ENCODE data around the gene CREBZF. TPM values are rescaled to one million over a fixed set of nuclear protein-coding genes. Genes with fewer than 3 reads are reported as not detected.
"Not testable (repeated sequence)": the region's sequence is repeated elsewhere in the genome, so short reads cannot be mapped to it uniquely, and the experiment has no call there.

CREBZF gene
- total RNA-seq, 2 donors from 2014 or later: 37.1 to 40.0 TPM

DNA sequence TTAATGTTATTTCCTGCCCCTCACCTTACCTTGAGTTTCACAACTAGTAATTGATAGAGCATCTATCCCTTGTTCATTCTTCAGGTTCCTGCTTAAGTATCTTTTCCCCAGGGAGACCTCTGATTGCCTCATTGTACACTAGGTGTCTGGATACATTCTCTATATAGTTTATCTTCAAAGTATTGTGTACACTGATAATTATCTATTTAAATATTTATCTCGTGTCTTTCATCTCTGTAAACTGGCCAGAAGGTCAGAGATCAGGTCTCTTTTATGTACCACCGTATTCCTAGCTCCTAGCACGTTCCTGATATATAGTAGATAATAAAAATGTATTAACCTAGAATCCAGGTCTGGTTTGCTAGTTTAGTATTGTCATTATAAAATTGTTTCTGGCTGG lies 30.2 kb downstream of the CREBZF start:
- intact Hi-C loops (cut with DNase I, micrococcal nuclease): no loop called here
- ATAC-seq (no peak), DNase-seq (no peak)

DNA sequence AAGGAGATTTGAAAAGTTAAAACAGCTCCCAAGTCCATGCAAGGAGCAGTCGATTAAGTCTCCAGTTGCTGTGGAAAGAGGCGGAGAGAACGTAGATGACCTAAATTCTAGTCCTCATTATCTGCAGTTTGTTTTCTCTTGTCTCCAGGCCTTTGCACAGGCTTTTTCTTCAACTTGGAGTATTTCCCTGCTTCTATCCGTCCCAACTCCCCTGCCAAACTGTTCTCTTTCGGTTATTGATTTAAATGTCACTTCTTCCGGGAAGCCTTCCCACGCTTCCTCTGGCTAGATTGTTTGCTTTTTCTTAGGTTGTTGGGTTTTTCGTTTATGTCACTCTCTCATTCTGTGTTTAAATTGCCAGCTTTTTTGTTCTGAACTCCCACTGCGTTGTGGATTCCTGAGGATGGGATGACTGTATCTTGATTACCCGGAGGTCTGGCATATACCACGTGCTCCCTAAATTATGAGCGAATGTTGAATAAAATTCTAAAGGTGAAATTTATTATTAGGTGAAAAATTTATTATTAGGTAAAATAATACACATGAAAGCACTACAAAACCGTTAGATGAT lies 36.1 kb downstream of the CREBZF start:
- intact Hi-C loops (cut with DNase I, micrococcal nuclease): no loop called here
- DNase-seq: peak in 1 of 2 donors; percentile 11

DNA sequence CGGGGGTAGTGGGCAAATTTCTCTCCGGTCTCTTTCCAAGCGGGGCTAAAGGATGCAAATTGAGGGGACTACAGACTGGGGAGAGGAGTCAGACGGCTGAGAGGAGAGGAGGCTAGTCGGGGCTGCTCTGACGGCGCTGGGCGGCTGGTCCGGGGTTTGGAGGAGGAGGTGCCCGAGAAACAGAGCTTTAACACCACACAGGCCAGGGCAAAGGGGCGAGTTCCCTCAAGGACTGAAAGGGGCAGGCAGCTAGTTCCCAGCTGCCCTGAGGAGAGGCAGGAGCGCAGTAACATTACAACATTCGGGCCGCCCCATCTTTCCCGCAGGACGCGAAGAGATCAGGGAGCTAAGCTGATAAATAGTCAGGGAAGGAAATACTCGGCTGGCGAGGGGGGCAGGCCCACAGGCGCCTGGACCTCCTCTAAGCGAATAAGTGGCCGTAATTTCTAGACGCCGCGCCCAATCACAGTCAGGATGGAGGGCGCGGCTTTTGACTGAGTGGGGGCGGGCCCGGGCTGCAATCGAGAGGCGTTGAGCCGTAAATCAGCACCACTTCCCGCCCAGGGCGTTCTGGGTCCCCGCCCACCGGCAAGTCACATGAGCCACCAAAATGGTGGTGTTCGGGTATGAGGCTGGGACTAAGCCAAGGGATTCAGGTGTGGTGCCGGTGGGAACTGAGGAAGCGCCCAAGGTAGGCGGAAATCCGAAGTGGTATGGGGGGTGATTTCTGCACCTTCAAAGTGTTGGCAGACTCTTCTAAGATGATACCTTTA lies 36.7 kb downstream of the CREBZF start, which contains the start of gene TMEM126B:
TSS of gene TMEM126B (plus strand) at position 596 of the 773 bp plus-strand sequence. CDS start at position 611, 15 bp downstream.
- peak; percentile 98 to 99 for DNase-seq
- intact Hi-C loops (cut with DNase I, micrococcal nuclease): no loop called here
- ATAC-seq: peak; percentile 97

More for the DNA sequence above, 36.1 kb downstream of the CREBZF start:
- peak; percentile 20 for ATAC-seq

DNA sequence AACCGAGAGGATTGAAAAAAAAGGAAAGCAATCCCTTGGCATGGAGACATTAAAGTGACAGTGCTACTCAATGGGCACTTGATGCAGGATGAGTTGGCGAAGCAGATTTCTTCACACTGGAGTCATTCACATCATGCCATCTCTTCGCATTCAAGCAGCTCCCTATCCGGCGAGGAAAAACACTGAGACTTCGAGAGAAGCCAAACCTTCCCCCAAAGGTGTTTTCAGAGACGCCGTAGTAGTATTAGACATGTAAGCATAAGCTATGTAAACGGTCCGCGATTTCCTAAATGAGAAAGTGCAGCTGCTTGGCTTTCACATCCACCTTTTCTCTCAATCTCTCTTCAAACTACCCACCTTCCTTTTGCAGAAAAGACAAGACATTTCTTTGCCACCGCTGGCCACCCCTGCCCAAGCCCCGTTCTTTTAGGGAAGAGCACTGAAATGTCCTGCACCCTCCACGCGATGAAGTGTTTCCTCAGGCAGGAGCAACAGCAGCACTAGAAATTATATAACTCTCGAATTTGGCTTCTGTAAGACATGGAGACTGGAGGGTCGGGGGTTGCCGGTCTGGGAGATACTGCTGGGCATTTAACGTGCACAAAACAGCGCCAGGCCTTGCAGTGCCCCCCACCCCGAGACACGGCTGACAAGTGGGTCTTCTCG lies 37.5 kb downstream of the CREBZF start, which contains the start of gene DLG2:
TSS of gene DLG2 (minus strand) at position 13 of the 666 bp plus-strand sequence.
- ATAC-seq (peak; percentile 12), DNase-seq (no peak)
- intact Hi-C loops (cut with DNase I, micrococcal nuclease): no loop called here

DNA sequence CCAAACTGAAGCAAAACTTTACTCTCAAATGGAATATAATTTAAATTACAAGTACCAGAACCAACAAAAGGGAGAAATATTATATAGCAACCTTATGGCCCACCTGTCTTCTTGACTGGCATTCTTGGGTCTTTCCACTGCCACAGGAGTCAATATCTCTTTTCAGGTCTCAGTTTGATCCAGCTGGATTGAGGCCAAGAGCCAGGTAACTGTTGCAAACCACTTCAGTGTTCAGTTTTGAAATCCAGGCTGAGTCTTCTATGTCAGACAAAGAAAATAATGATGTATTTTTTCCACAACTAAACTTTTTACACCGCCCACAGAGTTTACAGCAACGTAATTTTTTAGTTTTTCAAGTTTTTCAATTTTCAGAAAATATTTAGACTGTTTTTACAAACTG lies 38.4 kb downstream of the CREBZF start:
- DNase-seq (no peak), ATAC-seq (no peak)
- intact Hi-C loops (cut with DNase I, micrococcal nuclease): no loop called here

DNA sequence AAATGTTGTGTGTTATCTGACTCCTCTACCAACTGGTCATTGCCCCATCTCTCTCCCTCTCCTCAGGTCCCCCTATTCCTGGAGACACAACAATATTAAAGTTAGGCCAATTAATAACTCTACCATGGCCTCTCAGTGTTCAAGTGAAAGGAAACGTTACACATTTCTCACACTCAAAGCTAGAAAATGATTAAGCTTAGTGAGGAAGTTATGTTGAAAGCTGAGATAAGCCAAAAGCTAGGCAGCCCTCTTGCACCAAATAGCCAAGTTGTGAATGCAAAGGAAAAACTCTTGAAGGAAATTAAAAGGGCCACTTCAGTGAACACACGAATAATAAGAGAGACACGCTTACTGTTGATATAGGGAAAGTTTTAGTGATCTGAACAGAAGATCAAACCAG lies 44.7 kb downstream of the CREBZF start:
- intact Hi-C loops (cut with DNase I, micrococcal nuclease): no loop called here
- no peak for ATAC-seq
- no peak for DNase-seq

DNA sequence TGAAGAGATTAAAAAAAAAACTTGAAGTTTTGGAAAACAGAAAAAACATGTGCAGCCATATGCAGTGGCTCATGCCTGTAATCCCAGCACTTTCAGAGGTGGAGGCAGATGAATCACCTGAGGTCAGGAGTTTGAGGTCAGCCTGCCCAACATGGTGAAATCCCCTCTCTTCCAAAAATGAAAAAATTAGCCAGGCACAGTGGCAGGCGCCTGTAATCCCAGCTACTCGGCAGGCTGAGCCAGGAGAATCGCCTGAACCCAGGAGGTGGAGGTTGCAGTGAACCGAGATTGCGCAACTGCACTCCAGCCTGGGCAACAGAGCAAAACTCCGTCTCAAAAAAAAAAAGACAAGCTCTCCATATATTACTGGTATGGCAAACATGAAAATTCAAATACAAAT lies 45.4 kb downstream of the CREBZF start:
- DNase-seq (no peak), ATAC-seq (no peak)
- intact Hi-C loops (cut with DNase I, micrococcal nuclease): no loop called here

DNA sequence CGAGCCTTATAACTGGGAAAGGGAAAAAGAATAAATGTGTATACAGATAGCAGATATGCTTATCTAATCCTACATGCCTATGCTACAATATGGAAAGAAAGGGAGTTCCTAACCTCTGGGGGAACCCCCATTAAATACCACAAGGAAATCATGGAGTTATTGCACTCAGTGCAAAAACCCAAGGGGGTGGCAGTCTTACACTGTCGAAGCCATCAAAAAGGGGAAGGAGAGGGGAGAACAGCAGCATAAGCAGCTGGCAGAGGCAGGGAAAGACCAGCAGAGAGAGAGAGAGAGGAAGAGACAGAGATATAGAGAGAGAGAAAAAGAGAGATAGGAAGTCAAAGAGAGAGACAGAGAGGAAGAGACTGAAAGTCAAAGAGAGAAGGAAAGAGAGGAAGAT lies 53.3 kb downstream of the CREBZF start:
- intact Hi-C loops (cut with DNase I, micrococcal nuclease); DNase-seq; ATAC-seq: not testable (repeated sequence)

Other genes starting within 250 kb of the CREBZF start
- 1 to 10 TPM; 1.9 to 3.2 TPM for gene DLG2, start 37.8 kb downstream of the CREBZF start, total RNA-seq
- gene TMEM126B, start 36.5 kb downstream of the CREBZF start, total RNA-seq: 10 to 100 TPM; 32.1 to 39.1 TPM
- gene TMEM126A, start 17.2 kb downstream of the CREBZF start, total RNA-seq: 10 to 100 TPM; 18.3 to 23.1 TPM
- gene CCDC89, start 21.1 kb upstream of the CREBZF start, total RNA-seq: 1 to 10 TPM; 3.8 to 4.3 TPM
- gene SYTL2, start 146.0 kb upstream of the CREBZF start, total RNA-seq: 100 to 1,000 TPM; 300 to 306 TPM
- not detected for gene CCDC83, start 190.3 kb upstream of the CREBZF start, total RNA-seq